Measurements from ENCODE around the gene SLC15A3. TPM values are rescaled to one million over a fixed set of nuclear protein-coding genes. Genes with fewer than 3 reads are reported as not detected.

SLC15A3 gene
- total RNA-seq, 1 donor, result 13.0 TPM

GRCh38 chr11:60927061-60927592 is 24.8 kb downstream of the SLC15A3 start:
- no peak overlapping the region for H3K4me3 ChIP-seq (ENCODE audit: low read depth, low read length)
- no peak for DNase-seq (ENCODE audit: low read depth)
- TF ChIP-seq, protein P1, sequence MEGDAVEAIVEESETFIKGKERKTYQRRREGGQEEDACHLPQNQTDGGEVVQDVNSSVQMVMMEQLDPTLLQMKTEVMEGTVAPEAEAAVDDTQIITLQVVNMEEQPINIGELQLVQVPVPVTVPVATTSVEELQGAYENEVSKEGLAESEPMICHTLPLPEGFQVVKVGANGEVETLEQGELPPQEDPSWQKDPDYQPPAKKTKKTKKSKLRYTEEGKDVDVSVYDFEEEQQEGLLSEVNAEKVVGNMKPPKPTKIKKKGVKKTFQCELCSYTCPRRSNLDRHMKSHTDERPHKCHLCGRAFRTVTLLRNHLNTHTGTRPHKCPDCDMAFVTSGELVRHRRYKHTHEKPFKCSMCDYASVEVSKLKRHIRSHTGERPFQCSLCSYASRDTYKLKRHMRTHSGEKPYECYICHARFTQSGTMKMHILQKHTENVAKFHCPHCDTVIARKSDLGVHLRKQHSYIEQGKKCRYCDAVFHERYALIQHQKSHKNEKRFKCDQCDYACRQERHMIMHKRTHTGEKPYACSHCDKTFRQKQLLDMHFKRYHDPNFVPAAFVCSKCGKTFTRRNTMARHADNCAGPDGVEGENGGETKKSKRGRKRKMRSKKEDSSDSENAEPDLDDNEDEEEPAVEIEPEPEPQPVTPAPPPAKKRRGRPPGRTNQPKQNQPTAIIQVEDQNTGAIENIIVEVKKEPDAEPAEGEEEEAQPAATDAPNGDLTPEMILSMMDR (IDR thresholded peaks at IDR 0.05; ENCODE audit: insufficient read depth, low read depth, low read length), result no peak

GRCh38 chr11:60926500-60926899 is 25.5 kb downstream of the SLC15A3 start:
- H3K4me3 ChIP-seq (ENCODE audit: low read depth, low read length), result no peak overlapping the region
- no peak for DNase-seq (ENCODE audit: low read depth)
- TF ChIP-seq, protein P1 (IDR thresholded peaks at IDR 0.05; ENCODE audit: insufficient read depth, low read depth, low read length), result no peak

- DNase-seq (ENCODE audit: low read depth), result peak; percentile 37
- TF ChIP-seq, protein P1 (IDR thresholded peaks at IDR 0.05; ENCODE audit: insufficient read depth, low read depth, low read length), result no peak
- H3K4me3 ChIP-seq (ENCODE audit: low read depth, low read length), result no peak overlapping the region
These were observed 26.1 kb downstream of the SLC15A3 start for GRCh38 chr11:60925868-60926267.

- DNase-seq (ENCODE audit: low read depth), result no peak
- TF ChIP-seq, protein P1 (IDR thresholded peaks at IDR 0.05; ENCODE audit: insufficient read depth, low read depth, low read length), result no peak
These were observed 26.8 kb downstream of the SLC15A3 start for GRCh38 chr11:60924906-60925853.

GRCh38 chr11:60924110-60924905 is 27.7 kb downstream of the SLC15A3 start, which contains the start of gene TMEM132A:
Gene TMEM132A, plus strand, starts transcription at chr11:60924460. Its CDS starts 174 bp downstream, at chr11:60924634.
- peak within 1 kb of the TSS; percentile 72 for H3K4me3 ChIP-seq (ENCODE audit: low read depth, low read length)
- TF ChIP-seq, protein P1 (IDR thresholded peaks at IDR 0.05; ENCODE audit: insufficient read depth, low read depth, low read length), result no peak
- DNase-seq (ENCODE audit: low read depth), result peak; percentile 64

More at GRCh38 chr11:60924906-60925853, 26.8 kb downstream of the SLC15A3 start:
- H3K4me3 ChIP-seq (ENCODE audit: low read depth, low read length), result peak overlapping the region; percentile 72

DNA sequence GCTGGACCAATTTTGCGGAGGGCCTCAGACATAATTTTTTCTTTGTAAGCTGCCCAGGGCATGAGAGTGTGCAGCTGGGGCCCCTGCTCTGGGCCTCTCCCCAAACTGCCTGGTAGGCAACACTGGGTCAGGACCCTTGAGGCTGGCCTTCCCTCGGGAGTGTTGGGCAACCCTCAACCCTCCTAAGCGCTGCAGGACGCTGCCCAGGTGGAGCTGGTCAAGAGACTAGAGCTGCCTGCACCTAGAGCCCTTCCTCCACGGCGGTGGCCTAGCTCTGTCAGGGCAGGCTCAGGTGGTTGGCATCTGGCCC is 28.2 kb downstream of the SLC15A3 start:
- no peak for DNase-seq (ENCODE audit: low read depth)
- peak overlapping the region; percentile 72 for H3K4me3 ChIP-seq (ENCODE audit: low read depth, low read length)

More for the DNA sequence above, 28.2 kb downstream of the SLC15A3 start:
- TF ChIP-seq, protein P1 (IDR thresholded peaks at IDR 0.05; ENCODE audit: insufficient read depth, low read depth, low read length), result no peak

All from fibroblast of villous mesenchyme (primary cell).